Uterus (tissue), 2 donors: ENCODE results near the gene PRIM2.
"Not testable (repeated sequence)": the region's sequence is repeated elsewhere in the genome, so short reads cannot be mapped to it uniquely, and the experiment has no call there.

Experiments
- CTCF ChIP-seq, 4 experiments: fragments of 200-600 bp in 2 of 4; fragments of 450-650 bp in 2 of 4; sonication (generic) in 2 of 4; IDR thresholded peaks; one replicate each; pipeline ENCODE4 v1.5.1; 2016 to 2019; ENCODE audit warnings: antibody characterized with exemption in 4 of 4, mild to moderate bottlenecking in 2 of 4, moderate library complexity in 1 of 4
- POLR2A ChIP-seq, 2 donors: fragments of 450-650 bp; IDR thresholded peaks; one replicate each; pipeline ENCODE4 v1.6.1; 2016; ENCODE audit warnings: antibody characterized with exemption in 2 of 2, mild to moderate bottlenecking in 1 of 2, moderate library complexity in 1 of 2

DNA sequence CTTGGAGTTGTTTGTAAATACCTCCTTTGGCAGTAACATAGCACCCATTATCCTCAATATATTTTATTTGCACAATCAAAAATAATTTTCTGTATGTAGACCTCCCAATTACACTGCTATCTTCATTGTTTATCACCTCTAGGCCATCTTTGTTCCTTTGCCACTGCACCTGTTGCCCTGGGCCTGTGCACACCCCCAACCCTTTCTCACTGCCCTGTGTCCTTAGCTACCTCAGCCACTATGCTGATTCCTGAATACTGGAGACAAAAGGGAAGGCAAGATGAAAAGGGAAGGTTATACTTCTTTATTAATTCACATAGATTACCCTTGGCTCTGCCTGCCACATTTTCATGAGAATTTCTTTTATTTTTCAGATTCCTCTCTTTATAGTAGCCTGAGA lies 127.9 kb downstream of the PRIM2 start:
- TF ChIP-seq CTCF, POLR2A (IDR thresholded peaks at IDR 0.05): not testable (repeated sequence)
